ENCODE data around the gene OR8B4.
"Not testable (repeated sequence)": the region's sequence is repeated elsewhere in the genome, so short reads cannot be mapped to it uniquely, and the experiment has no call there.

The OR8B4 gene

DNA sequence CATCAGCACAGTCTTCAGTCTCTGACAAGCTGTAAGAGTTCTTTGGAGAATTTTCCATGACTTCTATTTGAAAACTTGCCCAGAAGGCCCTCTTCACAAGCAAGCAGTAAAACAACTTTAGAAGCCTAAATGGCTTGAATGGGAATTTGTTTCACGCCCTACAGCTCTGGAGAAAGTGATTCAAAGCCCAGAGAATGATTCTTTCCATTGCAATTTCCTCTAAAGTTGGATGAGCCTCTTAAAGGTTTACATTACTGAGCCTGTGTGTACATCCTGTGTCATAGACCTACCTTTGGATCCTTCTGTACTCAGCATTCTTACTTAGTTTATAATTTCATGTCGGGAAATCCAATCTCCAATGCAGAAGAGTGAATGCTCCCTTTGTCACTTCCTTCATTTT, 19.1 kb downstream of the OR8B4 start:
- Histone ChIP-seq H3K9ac (ENCODE audit: low read length) (no peak overlapping the region), H3K4me3 (ENCODE audit: low read length) (no peak overlapping the region), H3K4me1 (ENCODE audit: control insufficient read depth, low read depth, low read length) (no peaks in the 10 kb centered on the region), H3K27ac (ENCODE audit: low read length) (no peak overlapping the region), H3K36me3 (ENCODE audit: control insufficient read depth, low read depth, low read length) (no peaks in the 10 kb centered on the region), H3K9me3 (ENCODE audit: control insufficient read depth, low read depth, low read length) (no peaks in the 10 kb centered on the region), H3K27me3 (ENCODE audit: control insufficient read depth, insufficient read depth, low read length) (no peaks in the 10 kb centered on the region)

GRCh38 chr11:124403186-124403585, 21.5 kb downstream of the OR8B4 start:
- not testable (repeated sequence) for H3K9ac ChIP-seq (ENCODE audit: low read length); H3K36me3 ChIP-seq (ENCODE audit: control insufficient read depth, low read depth, low read length); H3K27ac ChIP-seq (ENCODE audit: low read length); H3K9me3 ChIP-seq (ENCODE audit: control insufficient read depth, low read depth, low read length); H3K4me3 ChIP-seq (ENCODE audit: low read length); H3K4me1 ChIP-seq (ENCODE audit: control insufficient read depth, low read depth, low read length); H3K27me3 ChIP-seq (ENCODE audit: control insufficient read depth, insufficient read depth, low read length)

DNA sequence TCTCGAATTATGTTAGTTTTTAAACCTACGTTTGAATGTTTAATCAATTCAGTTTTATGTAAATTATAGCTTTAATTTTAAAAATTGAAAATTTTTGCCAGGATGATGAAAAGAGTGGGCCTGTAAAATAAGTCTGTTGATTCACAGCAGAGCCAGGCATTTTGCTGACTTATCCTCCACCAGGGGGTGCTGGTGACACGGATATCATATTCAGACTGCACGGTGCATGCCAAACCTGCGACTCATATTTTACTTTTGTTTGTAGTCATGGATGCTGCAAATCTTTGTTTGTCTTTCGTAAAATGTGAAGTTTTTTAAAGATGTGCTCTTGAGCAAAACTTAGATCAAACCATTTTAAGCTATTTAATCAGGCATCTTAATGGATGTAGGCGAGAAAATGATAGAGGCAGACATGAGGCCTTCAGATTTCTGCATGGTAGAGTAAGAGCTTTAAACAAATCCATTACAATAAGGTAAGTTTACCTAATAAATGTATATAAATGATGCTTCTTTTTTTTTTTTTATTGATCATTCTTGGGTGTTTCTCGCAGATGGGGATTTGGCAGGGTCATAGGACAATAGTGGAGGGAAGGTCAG, 22.2 kb downstream of the OR8B4 start:
- Histone ChIP-seq H3K4me3 (ENCODE audit: low read length) (no peak overlapping the region), H3K4me1 (ENCODE audit: control insufficient read depth, low read depth, low read length) (no peaks in the 10 kb centered on the region), H3K27me3 (ENCODE audit: control insufficient read depth, insufficient read depth, low read length) (no peaks in the 10 kb centered on the region), H3K36me3 (ENCODE audit: control insufficient read depth, low read depth, low read length) (no peaks in the 10 kb centered on the region), H3K27ac (ENCODE audit: low read length) (no peak overlapping the region), H3K9ac (ENCODE audit: low read length) (no peak overlapping the region), H3K9me3 (ENCODE audit: control insufficient read depth, low read depth, low read length) (no peaks in the 10 kb centered on the region)

DNA sequence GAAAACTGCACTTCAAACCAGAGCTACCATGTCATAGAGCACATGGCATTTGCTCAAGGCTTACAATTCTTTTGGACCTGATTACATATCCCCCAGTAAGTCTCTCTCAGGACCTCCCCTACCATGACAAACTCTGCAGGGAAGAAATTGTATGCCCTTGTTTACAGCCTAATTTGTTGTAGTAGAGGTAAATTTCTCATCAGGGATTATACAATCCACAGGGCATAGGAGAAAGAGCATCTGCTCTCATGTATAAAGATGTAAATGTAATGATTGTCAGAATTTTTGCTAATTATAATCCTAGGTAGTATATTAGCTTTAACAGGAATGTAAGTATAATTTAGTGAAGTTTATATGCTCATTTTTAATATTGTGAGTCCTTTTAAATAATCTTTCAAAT, 25.7 kb downstream of the OR8B4 start, which contains the start of gene OR8B3:
OR8B3 (minus strand) TSS at position 101 of the 400 bp plus-strand sequence. CDS start 1,673 bp downstream, outside the sequence.
- no peaks in the 10 kb centered on the region for H3K27me3 ChIP-seq (ENCODE audit: control insufficient read depth, insufficient read depth, low read length)
- no peak within 1 kb of the TSS for H3K9ac ChIP-seq (ENCODE audit: low read length)
- no peaks in the 10 kb centered on the region for H3K9me3 ChIP-seq (ENCODE audit: control insufficient read depth, low read depth, low read length)
- H3K4me1 ChIP-seq (ENCODE audit: control insufficient read depth, low read depth, low read length): no peaks in the 10 kb centered on the region
- no peak within 1 kb of the TSS for H3K27ac ChIP-seq (ENCODE audit: low read length)
- H3K4me3 ChIP-seq (ENCODE audit: low read length): no peak within 1 kb of the TSS
- H3K36me3 ChIP-seq (ENCODE audit: control insufficient read depth, low read depth, low read length): no peaks in the 10 kb centered on the region

DNA sequence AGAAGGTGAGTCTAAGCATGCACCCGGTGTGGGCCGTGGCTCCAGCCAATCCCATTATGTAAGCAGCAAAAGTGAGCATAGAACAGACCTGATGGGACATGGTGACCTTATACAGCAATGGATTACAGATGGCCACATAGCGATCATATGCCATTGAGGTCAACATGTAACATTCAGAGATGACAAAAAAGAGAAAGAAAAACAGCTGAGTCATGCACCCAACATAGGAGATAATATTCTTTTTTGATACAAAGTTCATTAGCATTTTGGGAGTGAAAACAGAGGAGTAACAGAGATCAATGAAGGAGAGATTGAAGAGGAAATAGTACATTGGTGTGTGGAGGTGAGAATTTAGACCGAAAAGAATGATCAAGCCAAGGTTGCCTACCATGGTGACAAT, 27.8 kb downstream of the OR8B4 start:
- H3K27me3 ChIP-seq (ENCODE audit: control insufficient read depth, insufficient read depth, low read length); H3K4me1 ChIP-seq (ENCODE audit: control insufficient read depth, low read depth, low read length); H3K9me3 ChIP-seq (ENCODE audit: control insufficient read depth, low read depth, low read length); H3K4me3 ChIP-seq (ENCODE audit: low read length); H3K27ac ChIP-seq (ENCODE audit: low read length); H3K9ac ChIP-seq (ENCODE audit: low read length); H3K36me3 ChIP-seq (ENCODE audit: control insufficient read depth, low read depth, low read length): not testable (repeated sequence)

DNA sequence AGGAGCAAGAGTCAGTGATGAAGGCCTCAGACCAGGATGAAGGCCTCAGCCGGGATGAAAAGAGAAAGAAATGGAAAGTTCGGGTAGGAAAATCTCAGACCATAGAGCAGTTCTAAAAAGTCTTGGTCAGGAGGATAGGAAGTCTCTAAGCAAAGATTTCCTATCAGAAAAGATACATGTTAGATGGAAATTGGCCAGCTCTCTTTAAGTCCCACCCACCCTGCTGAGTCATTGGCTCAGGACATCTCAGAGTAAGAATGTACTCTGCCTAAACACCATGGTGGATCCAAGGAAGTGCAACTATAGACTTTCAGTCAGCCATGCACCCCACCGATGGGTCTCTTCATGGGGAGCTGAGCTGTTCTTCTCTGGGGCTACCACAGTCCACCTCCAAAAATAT, 30.3 kb downstream of the OR8B4 start:
- no peaks in the 10 kb centered on the region for H3K36me3 ChIP-seq (ENCODE audit: control insufficient read depth, low read depth, low read length)
- no peak overlapping the region for H3K9ac ChIP-seq (ENCODE audit: low read length)
- H3K9me3 ChIP-seq (ENCODE audit: control insufficient read depth, low read depth, low read length): no peaks in the 10 kb centered on the region
- H3K4me3 ChIP-seq (ENCODE audit: low read length): no peak overlapping the region
- H3K27me3 ChIP-seq (ENCODE audit: control insufficient read depth, insufficient read depth, low read length): no peaks in the 10 kb centered on the region
- H3K27ac ChIP-seq (ENCODE audit: low read length): no peak overlapping the region
- H3K4me1 ChIP-seq (ENCODE audit: control insufficient read depth, low read depth, low read length): no peaks in the 10 kb centered on the region

DNA sequence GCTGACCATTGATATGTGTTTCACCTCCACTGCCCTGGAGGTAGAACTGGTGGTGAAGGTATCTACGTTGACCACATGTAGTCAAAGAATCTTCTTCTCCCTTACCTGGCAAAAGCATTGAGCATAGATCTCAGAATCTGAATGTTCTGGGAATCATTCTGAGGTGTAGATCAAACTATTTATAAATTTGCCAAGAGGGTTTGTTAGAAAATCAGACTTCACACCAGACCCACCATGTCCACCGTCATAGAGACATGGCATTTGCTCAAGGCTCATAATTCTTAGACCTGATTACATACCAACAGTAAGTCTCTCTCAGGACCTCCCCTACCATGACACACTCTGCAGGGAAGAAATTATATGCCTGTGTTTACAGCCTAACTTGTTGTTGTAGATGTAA, 40.3 kb downstream of the OR8B4 start, which contains the start of gene OR8B2:
OR8B2 (minus strand) TSS at position 101 of the 400 bp plus-strand sequence. CDS start 1,156 bp downstream, outside the sequence.
- Histone ChIP-seq H3K36me3 (ENCODE audit: control insufficient read depth, low read depth, low read length) (no peaks in the 10 kb centered on the region), H3K4me3 (ENCODE audit: low read length) (no peak within 1 kb of the TSS), H3K9ac (ENCODE audit: low read length) (no peak within 1 kb of the TSS), H3K4me1 (ENCODE audit: control insufficient read depth, low read depth, low read length) (no peaks in the 10 kb centered on the region), H3K27me3 (ENCODE audit: control insufficient read depth, insufficient read depth, low read length) (no peaks in the 10 kb centered on the region), H3K9me3 (ENCODE audit: control insufficient read depth, low read depth, low read length) (no peaks in the 10 kb centered on the region), H3K27ac (ENCODE audit: low read length) (no peak within 1 kb of the TSS)

DNA sequence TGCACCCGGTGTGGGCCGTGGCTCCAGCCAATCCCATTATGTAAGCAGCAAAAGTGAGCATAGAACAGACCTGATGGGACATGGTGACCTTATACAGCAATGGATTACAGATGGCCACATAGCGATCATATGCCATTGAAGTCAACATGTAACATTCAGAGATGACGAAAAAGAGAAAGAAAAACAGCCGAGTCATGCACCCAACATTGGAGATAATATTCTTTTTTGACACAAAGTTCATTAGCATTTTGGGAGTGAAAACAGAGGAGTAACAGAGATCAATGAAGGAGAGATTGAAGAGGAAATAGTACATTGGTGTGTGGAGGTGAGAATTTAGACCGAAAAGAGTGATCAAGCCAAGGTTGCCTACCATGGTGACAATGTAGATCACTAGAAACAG, 41.8 kb downstream of the OR8B4 start:
- not testable (repeated sequence) for H3K4me3 ChIP-seq (ENCODE audit: low read length); H3K9me3 ChIP-seq (ENCODE audit: control insufficient read depth, low read depth, low read length); H3K27ac ChIP-seq (ENCODE audit: low read length); H3K4me1 ChIP-seq (ENCODE audit: control insufficient read depth, low read depth, low read length); H3K36me3 ChIP-seq (ENCODE audit: control insufficient read depth, low read depth, low read length); H3K9ac ChIP-seq (ENCODE audit: low read length); H3K27me3 ChIP-seq (ENCODE audit: control insufficient read depth, insufficient read depth, low read length)

- no peak overlapping the region for H3K27ac ChIP-seq (ENCODE audit: low read length)
- no peaks in the 10 kb centered on the region for H3K36me3 ChIP-seq (ENCODE audit: control insufficient read depth, low read depth, low read length)
Observed at GRCh38 chr11:124380585-124380984, 44.1 kb downstream of the OR8B4 start.

DNA sequence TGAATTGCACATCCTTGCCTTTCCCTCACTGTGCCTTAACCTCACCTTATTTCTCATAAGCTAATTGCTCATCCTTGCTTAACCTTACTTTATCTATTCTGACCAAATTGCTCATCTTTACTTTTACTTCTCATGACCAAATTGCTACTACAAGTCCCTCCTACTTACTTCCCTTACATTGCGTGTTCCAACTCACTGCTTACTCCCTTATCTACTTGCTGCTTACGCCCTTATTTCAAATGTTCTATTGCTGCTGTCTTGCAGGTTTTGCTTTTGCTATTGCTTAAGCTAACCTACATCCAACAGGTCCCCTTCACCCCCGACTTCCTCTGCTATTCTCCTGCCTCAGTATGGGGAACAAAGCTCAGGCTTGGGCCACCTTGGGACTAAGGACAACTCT, 48.4 kb downstream of the OR8B4 start:
- H3K9ac ChIP-seq (ENCODE audit: low read length): no peak overlapping the region
- H3K27me3 ChIP-seq (ENCODE audit: control insufficient read depth, insufficient read depth, low read length): no peaks in the 10 kb centered on the region
- no peaks in the 10 kb centered on the region for H3K36me3 ChIP-seq (ENCODE audit: control insufficient read depth, low read depth, low read length)
- H3K27ac ChIP-seq (ENCODE audit: low read length): no peak overlapping the region
- no peaks in the 10 kb centered on the region for H3K9me3 ChIP-seq (ENCODE audit: control insufficient read depth, low read depth, low read length)
- H3K4me3 ChIP-seq (ENCODE audit: low read length): no peak overlapping the region
- no peaks in the 10 kb centered on the region for H3K4me1 ChIP-seq (ENCODE audit: control insufficient read depth, low read depth, low read length)

More at GRCh38 chr11:124380585-124380984, 44.1 kb downstream of the OR8B4 start:
- no peak overlapping the region for H3K4me3 ChIP-seq (ENCODE audit: low read length)
- no peaks in the 10 kb centered on the region for H3K4me1 ChIP-seq (ENCODE audit: control insufficient read depth, low read depth, low read length)
- H3K27me3 ChIP-seq (ENCODE audit: control insufficient read depth, insufficient read depth, low read length): no peaks in the 10 kb centered on the region
- H3K9me3 ChIP-seq (ENCODE audit: control insufficient read depth, low read depth, low read length): no peaks in the 10 kb centered on the region
- H3K9ac ChIP-seq (ENCODE audit: low read length): no peak overlapping the region

All from iPS-18a (cell line).